Motor neuron (in vitro differentiated cells): Measurements from ENCODE around the gene FAR2. TPM values are rescaled to one million over a fixed set of nuclear protein-coding genes. Genes with fewer than 3 reads are reported as not detected.
A peak's percentile ranks its signal among the peaks of the same experiment; 100 is the strongest.
"Not testable (repeated sequence)": the region's sequence is repeated elsewhere in the genome, so short reads cannot be mapped to it uniquely, and the experiment has no call there.

ENCODE experiments used
- ATAC-seq, 8 experiments: fragments of 200-7000 bp; cut with Tn5 transposase; replicated peaks in 6 of 8; 2 replicates each; pipeline ENCODE4 v1.8.0; 2021; ENCODE audit warnings: mild to moderate bottlenecking in 8 of 8, moderate library complexity in 8 of 8
- H3K27ac ChIP-seq, 2 donors: fragments of 250-450 bp; sonication (Bioruptor Pico); 2 replicates each; pipeline ENCODE4 v1.9.0; 2021; ENCODE audit warnings: antibody characterized with exemption in 2 of 2, mild to moderate bottlenecking in 2 of 2, moderate library complexity in 1 of 2
- H3K4me1 ChIP-seq, 2 donors: fragments of 250-450 bp; sonication (Bioruptor Pico); replicated peaks in 1 of 2; 2 replicates each; pipeline ENCODE4 v1.6.1; 2021; ENCODE audit warnings: antibody characterized with exemption in 2 of 2, mild to moderate bottlenecking in 2 of 2, moderate library complexity in 1 of 2
- H3K4me3 ChIP-seq, 5 donors: fragments of 250-450 bp; sonication (Bioruptor Pico); 2 replicates each; pipeline ENCODE4 v1.9.0; 2021; ENCODE audit warnings: antibody characterized with exemption in 5 of 5, mild to moderate bottlenecking in 5 of 5, moderate library complexity in 4 of 5
- WGBS, 10 experiments: fragments of 450-650 bp; shearing (Covaris generic); methylation state at CpG; one replicate each; pipeline ENCODE4 v1.0.0; 2022; 5-methylcytosine and 5-hydroxymethylcytosine counted together
- in situ Hi-C, 9 experiments: fragments of 400-800 bp; cut with MboI; loops; one replicate each; pipeline ENCODE4 v1.15.0; 2021; ENCODE audit warnings: low sequenced_read_pairs in 9 of 9, low pct_unique_long_range_greater_than_20kb in 2 of 9; ENCODE audit not compliant: unreplicated experiment in 9 of 9
- total RNA-seq, 8 experiments: library from RNA; unstranded; fragments of 300-600 nt; gene quantifications; 2 replicates each; pipeline versions ENCODE4 v1.2.3 to v1.2.4, GENCODE V29; 2022

FAR2 gene
- total RNA-seq, 8 experiments from 2014 or later, result 3.6 to 186 (median 5.7) TPM

- no peak for ATAC-seq
- WGBS, 10 experiments, result 66 to 100% (median 86%) methylated on average over 2 to 5 of the region's 5 CpGs
- in situ Hi-C loops, result no loop called here
- Histone ChIP-seq H3K27ac (no peak overlapping the region), H3K4me3 (no peak overlapping the region), H3K4me1 (peaks cover 0 to 15% of the 10 kb centered on the region in 2 donors)
Observed at GRCh38 chr12:29283969-29284700, 135.1 kb downstream of the FAR2 start.

- ATAC-seq, result no peak
- no peak overlapping the region for H3K27ac ChIP-seq
- in situ Hi-C loops, result no loop called here
- 7 to 100% (median 93%) methylated on average over 1 to 3 of the region's 3 CpGs; no CpG with 5 or more reads in 5 of the 10 experiments for WGBS, 10 experiments
- no peak overlapping the region for H3K4me3 ChIP-seq
- H3K4me1 ChIP-seq, result peaks cover 0 to 8% of the 10 kb centered on the region in 2 donors
Observed at GRCh38 chr12:29286081-29286790, 137.2 kb downstream of the FAR2 start.

GRCh38 chr12:29287622-29288021 lies 138.5 kb downstream of the FAR2 start:
- in situ Hi-C loops, result no loop called here
- H3K4me3 ChIP-seq, result no peak overlapping the region
- WGBS, 10 experiments, result 40 to 100% (median 67%) methylated on average over 1 of the region's 1 CpG; no CpG with 5 or more reads in 1 of the 10 experiments
- H3K27ac ChIP-seq, result no peak overlapping the region
- peaks cover 0 to 4% of the 10 kb centered on the region in 2 donors for H3K4me1 ChIP-seq
- ATAC-seq, result no peak

GRCh38 chr12:29288031-29288430 lies 139.0 kb downstream of the FAR2 start:
- Histone ChIP-seq H3K4me1 (no peaks in the 10 kb centered on the region), H3K27ac (no peak overlapping the region), H3K4me3 (no peak overlapping the region)
- in situ Hi-C loops, result no loop called here
- ATAC-seq, result no peak

- in situ Hi-C loops, H3K27ac ChIP-seq, ATAC-seq, H3K4me3 ChIP-seq, H3K4me1 ChIP-seq: not testable (repeated sequence)
Observed at GRCh38 chr12:29290475-29290874, 141.4 kb downstream of the FAR2 start.

GRCh38 chr12:29291226-29291625 lies 142.1 kb downstream of the FAR2 start:
- Histone ChIP-seq H3K4me3 (no peak overlapping the region), H3K27ac (no peak overlapping the region), H3K4me1 (no peaks in the 10 kb centered on the region)
- ATAC-seq, result no peak
- in situ Hi-C loops, result no loop called here
- 17 to 94% (median 79%) methylated on average over 1 to 3 of the region's 3 CpGs; no CpG with 5 or more reads in 2 of the 10 experiments for WGBS, 10 experiments

GRCh38 chr12:29299633-29300032 lies 150.6 kb downstream of the FAR2 start:
- in situ Hi-C loops, result loop anchor here in 1 of 9 experiments (25.0 kb wide), 1 partner anchor 212 kb away; no protein-coding TSS in a partner anchor
- Histone ChIP-seq H3K4me1 (no peaks in the 10 kb centered on the region), H3K27ac (no peak overlapping the region), H3K4me3 (no peak overlapping the region)
- WGBS, 10 experiments, result 30 to 95% (median 67%) methylated on average over 1 to 2 of the region's 2 CpGs
- ATAC-seq, result no peak

GRCh38 chr12:29301114-29301513 lies 152.0 kb downstream of the FAR2 start:
- ATAC-seq, result peak in 1 of 8 experiments; percentile 63
- Histone ChIP-seq H3K4me1 (no peaks in the 10 kb centered on the region), H3K4me3 (no peak overlapping the region), H3K27ac (no peak overlapping the region)
- WGBS, 10 experiments, result 44 to 100% (median 95%) methylated on average over 2 to 3 of the region's 3 CpGs
- in situ Hi-C loops, result loop anchor here in 1 of 9 experiments (25.0 kb wide), 1 partner anchor 214 kb away; no protein-coding TSS in a partner anchor

- ATAC-seq, result no peak
- Histone ChIP-seq H3K27ac (no peak overlapping the region), H3K4me1 (no peaks in the 10 kb centered on the region), H3K4me3 (no peak overlapping the region)
- in situ Hi-C loops, result loop anchor here in 1 of 9 experiments (25.0 kb wide), 1 partner anchor 217 kb away; no protein-coding TSS in a partner anchor
Observed at GRCh38 chr12:29304388-29304787, 155.3 kb downstream of the FAR2 start.

GRCh38 chr12:29306266-29306665 lies 157.2 kb downstream of the FAR2 start:
- WGBS, 10 experiments, result 56 to 100% (median 86%) methylated on average over 1 to 2 of the region's 2 CpGs
- in situ Hi-C loops, result loop anchor here in 1 of 9 experiments (25.0 kb wide), 1 partner anchor 219 kb away; no protein-coding TSS in a partner anchor
- H3K27ac ChIP-seq, result no peak overlapping the region
- no peaks in the 10 kb centered on the region for H3K4me1 ChIP-seq
- no peak for ATAC-seq
- H3K4me3 ChIP-seq, result no peak overlapping the region

GRCh38 chr12:29306682-29307081 lies 157.6 kb downstream of the FAR2 start:
- in situ Hi-C loops, result loop anchor here in 1 of 9 experiments (25.0 kb wide), 1 partner anchor 219 kb away; no protein-coding TSS in a partner anchor
- WGBS, 10 experiments, result 14 to 100% (median 83%) methylated on average over 1 to 2 of the region's 2 CpGs; no CpG with 5 or more reads in 1 of the 10 experiments
- H3K4me1 ChIP-seq, result no peaks in the 10 kb centered on the region
- ATAC-seq, result no peak
- no peak overlapping the region for H3K4me3 ChIP-seq
- H3K27ac ChIP-seq, result no peak overlapping the region

- peak in 2 of 8 experiments; percentile 27 to 41 for ATAC-seq
- WGBS, 10 experiments, result 51 to 100% (median 71%) methylated on average over 1 to 4 of the region's 4 CpGs
- Histone ChIP-seq H3K4me1 (no peaks in the 10 kb centered on the region), H3K27ac (no peak overlapping the region), H3K4me3 (no peak overlapping the region)
- in situ Hi-C loops, result loop anchor here in 1 of 9 experiments (25.0 kb wide), 1 partner anchor 222 kb away; no protein-coding TSS in a partner anchor
Observed at GRCh38 chr12:29309320-29309902, 160.3 kb downstream of the FAR2 start.

- Histone ChIP-seq H3K27ac (no peak overlapping the region), H3K4me3 (no peak overlapping the region), H3K4me1 (peaks cover 0 to 5% of the 10 kb centered on the region in 2 donors)
- WGBS, 10 experiments, result 79 to 100% (median 96%) methylated on average over 1 to 4 of the region's 4 CpGs; no CpG with 5 or more reads in 1 of the 10 experiments
- in situ Hi-C loops, result loop anchor here in 1 of 9 experiments (25.0 kb wide), 1 partner anchor 224 kb away; no protein-coding TSS in a partner anchor
- ATAC-seq, result no peak
Observed at GRCh38 chr12:29310899-29311298, 161.8 kb downstream of the FAR2 start.
